ENCODE measurements around the gene PDXK. TPM values are rescaled to one million over a fixed set of nuclear protein-coding genes. Genes with fewer than 3 reads are reported as not detected.

The PDXK gene
- total and polyA plus RNA-seq, 3 donors from 2014 or later: 277 to 871 (median 327) TPM

DNA sequence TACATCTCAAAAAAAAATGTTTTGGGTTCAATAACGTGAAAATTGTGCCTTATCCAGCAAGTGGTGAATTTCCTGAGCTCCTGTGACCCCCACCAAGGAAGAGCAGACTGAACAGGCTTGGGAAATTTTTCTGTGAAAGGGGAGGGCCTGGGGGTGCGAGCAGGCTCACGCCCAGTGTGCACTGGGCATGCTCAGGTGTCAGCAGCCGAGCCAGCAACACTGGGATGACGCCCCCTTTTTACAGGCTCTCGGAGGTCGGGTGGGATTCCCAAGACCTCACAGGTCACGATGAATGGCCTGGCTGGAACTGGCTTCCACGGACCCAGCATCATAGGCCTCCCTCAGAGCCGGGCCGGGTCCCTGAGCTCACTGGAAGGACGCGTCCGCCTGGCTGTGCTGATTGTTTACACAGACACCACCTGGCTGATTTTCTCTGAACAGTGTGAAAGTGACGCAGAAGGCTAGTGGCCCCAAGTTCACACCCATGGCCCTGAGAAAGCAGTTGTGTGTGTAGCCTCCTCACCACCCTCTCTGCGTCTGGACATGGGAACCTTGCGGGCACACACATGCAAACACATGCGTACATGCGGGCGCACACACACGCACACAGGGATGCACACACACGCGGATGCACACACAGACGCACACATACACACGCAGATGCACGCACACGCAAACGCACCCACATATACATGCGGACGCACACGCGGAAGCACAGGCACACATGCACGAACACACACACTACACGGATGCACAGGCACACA is 48.0 kb downstream of the PDXK start:
- no peak for DNase-seq
- Histone ChIP-seq H3K27me3 (no peaks in the 10 kb centered on the region), H3K4me1 (peaks cover 8% of the 10 kb centered on the region), H3K27ac (no peak overlapping the region), H3K4me3 (no peak overlapping the region), H3K36me3 (ENCODE audit: low read depth, missing control alignments) (no peaks in the 10 kb centered on the region), H3K9me3 (no peaks in the 10 kb centered on the region)
- TF ChIP-seq, protein P1, sequence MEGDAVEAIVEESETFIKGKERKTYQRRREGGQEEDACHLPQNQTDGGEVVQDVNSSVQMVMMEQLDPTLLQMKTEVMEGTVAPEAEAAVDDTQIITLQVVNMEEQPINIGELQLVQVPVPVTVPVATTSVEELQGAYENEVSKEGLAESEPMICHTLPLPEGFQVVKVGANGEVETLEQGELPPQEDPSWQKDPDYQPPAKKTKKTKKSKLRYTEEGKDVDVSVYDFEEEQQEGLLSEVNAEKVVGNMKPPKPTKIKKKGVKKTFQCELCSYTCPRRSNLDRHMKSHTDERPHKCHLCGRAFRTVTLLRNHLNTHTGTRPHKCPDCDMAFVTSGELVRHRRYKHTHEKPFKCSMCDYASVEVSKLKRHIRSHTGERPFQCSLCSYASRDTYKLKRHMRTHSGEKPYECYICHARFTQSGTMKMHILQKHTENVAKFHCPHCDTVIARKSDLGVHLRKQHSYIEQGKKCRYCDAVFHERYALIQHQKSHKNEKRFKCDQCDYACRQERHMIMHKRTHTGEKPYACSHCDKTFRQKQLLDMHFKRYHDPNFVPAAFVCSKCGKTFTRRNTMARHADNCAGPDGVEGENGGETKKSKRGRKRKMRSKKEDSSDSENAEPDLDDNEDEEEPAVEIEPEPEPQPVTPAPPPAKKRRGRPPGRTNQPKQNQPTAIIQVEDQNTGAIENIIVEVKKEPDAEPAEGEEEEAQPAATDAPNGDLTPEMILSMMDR (IDR thresholded peaks at IDR 0.05): no peak
- TF ChIP-seq POLR2A (IDR thresholded peaks at IDR 0.05): no peak
- WGBS, 2 donors: 81 to 85% methylated on average over 23 to 34 of the region's 34 CpGs
- intact Hi-C loops (cut with DNase I; ENCODE audit: low total_unique reads): no loop called here

DNA sequence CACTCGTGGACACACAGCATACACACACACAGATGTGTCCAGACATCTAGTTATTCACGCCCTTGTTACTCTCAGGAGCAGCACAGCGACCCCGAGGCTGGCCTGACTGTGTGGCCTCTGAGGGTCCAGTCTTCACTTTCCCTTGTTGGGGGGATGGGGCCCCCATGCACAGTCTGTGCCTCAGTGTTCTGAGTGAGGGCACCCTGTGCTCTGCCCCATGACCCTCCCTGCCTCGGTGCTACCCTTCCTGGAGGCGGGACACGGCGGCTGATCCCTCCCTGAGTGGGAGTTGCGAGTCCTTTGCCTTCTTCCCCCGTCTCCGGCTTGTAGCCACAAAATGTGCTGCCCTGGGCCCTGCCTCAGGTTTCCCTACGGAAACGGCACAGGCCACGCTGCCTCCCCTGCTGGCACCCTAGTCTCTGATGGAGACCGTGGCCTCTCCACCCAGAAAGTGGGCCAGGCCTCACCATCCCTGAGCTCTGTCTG is 48.6 kb downstream of the PDXK start:
- Histone ChIP-seq H3K9me3 (no peaks in the 10 kb centered on the region), H3K27ac (no peak overlapping the region), H3K4me3 (no peak overlapping the region), H3K4me1 (peaks cover 8% of the 10 kb centered on the region), H3K27me3 (no peaks in the 10 kb centered on the region), H3K36me3 (ENCODE audit: low read depth, missing control alignments) (no peaks in the 10 kb centered on the region)
- 69 to 80% methylated on average over 1 to 15 of the region's 15 CpGs for WGBS, 2 donors
- no peak for TF ChIP-seq POLR2A (IDR thresholded peaks at IDR 0.05)
- TF ChIP-seq, protein P1 (IDR thresholded peaks at IDR 0.05): no peak
- intact Hi-C loops (cut with DNase I; ENCODE audit: low total_unique reads): no loop called here
- DNase-seq: no peak

DNA sequence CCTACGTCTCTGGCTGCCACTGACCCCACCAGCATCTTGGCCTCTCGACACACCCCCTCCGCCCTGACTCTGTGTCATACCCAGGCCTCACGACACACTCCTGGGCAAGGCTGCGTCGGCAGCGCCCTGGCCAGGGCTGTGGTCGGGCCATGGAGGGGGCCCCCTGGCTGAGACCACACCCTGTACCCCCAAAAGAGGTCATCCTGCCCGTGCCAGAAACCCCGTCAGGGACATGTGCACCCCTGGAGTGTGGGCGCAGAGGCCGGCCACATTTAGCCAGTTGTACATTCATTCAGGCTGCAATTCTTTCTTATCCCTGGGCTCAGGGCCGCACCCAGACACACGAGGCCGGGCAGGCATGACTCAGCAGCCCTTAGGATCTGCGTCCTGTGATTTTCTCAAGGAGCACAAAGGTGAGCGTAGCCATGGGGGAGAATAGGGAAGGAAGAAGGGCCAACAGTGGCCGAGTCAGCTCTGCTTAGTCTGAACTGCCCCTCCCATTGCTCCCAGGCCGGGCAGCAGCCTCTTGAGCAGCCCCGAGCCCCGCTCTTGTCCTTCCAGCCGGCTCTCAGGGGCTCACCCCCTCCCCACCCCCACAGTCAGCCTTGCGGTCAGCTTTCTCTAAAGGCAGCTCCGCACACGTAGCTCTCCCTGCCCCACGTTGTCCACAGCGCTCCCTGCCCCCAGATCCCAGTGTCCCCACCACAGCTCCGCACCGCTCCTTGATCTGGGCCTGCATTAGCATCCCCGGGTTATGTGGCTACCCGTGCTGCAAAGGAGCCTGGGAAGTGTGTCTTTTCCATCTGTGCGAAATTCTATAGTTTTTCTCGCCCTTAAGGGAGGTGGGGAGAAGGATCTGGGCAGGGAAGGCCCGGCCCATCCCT is 49.3 kb downstream of the PDXK start:
- intact Hi-C loops (cut with DNase I; ENCODE audit: low total_unique reads): no loop called here
- Histone ChIP-seq H3K4me3 (no peak overlapping the region), H3K27ac (peak overlapping the region in 1 of 2 donors; percentile 30), H3K27me3 (no peaks in the 10 kb centered on the region), H3K4me1 (peaks cover 8% of the 10 kb centered on the region), H3K36me3 (ENCODE audit: low read depth, missing control alignments) (no peaks in the 10 kb centered on the region), H3K9me3 (no peaks in the 10 kb centered on the region)
- DNase-seq: peak; percentile 46
- TF ChIP-seq, protein P1 (IDR thresholded peaks at IDR 0.05): no peak
- no peak for TF ChIP-seq POLR2A (IDR thresholded peaks at IDR 0.05)
- 72 to 88% methylated on average over 19 to 34 of the region's 34 CpGs for WGBS, 2 donors

DNA sequence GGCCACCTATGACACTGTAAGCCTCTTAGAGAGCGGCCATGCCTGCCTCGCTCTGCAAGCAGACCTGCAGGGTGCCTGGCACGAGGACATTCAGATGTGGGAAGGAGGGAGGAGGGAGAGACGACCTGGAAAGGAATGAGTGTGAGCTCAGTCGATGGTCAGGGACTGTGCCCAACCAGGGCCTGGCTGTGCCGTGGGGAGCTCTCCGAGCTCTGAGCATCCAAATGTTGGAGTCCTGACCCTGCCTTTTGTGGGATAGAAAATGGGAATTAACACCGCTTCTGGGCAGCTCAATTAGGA is 49.9 kb downstream of the PDXK start:
- TF ChIP-seq, protein P1 (IDR thresholded peaks at IDR 0.05): no peak
- TF ChIP-seq POLR2A (IDR thresholded peaks at IDR 0.05): no peak
- H3K27ac ChIP-seq: peak overlapping the region in 1 of 2 donors; percentile 30
- no peak overlapping the region for H3K4me3 ChIP-seq
- DNase-seq: no peak
- intact Hi-C loops (cut with DNase I; ENCODE audit: low total_unique reads): no loop called here
- no peaks in the 10 kb centered on the region for H3K27me3 ChIP-seq
- no peaks in the 10 kb centered on the region for H3K9me3 ChIP-seq
- peaks cover 8% of the 10 kb centered on the region for H3K4me1 ChIP-seq
- H3K36me3 ChIP-seq (ENCODE audit: low read depth, missing control alignments): no peaks in the 10 kb centered on the region
- WGBS, 2 donors: 79 to 86% methylated on average over 7 to 8 of the region's 8 CpGs

All from testis (tissue), 3 donors.